ENCODE data around the gene NME5. TPM values are rescaled to one million over a fixed set of nuclear protein-coding genes. Genes with fewer than 3 reads are reported as not detected.

The NME5 gene
- total and polyA plus RNA-seq, 2 of the 8 experiments (the other 6 are each of a cell fraction or from before 2014, with no cell fraction given), result 0.48 to 0.89 TPM

GRCh38 chr5:138160706-138161105 lies 21.5 kb upstream of the NME5 start:
- H3K27ac ChIP-seq (ENCODE audit: low read depth, low read length), result no peak overlapping the region
- no peak overlapping the region for H3K14ac ChIP-seq (ENCODE audit: insufficient read length)
- H2BK15ac ChIP-seq (ENCODE audit: low read length), result no peak overlapping the region
- H3K9me3 ChIP-seq (ENCODE audit: insufficient read depth in 2 of 2, low read depth in 1 of 2, low read length in 1 of 2), result no peaks in the 10 kb centered on the region
- no peak overlapping the region for H2BK5ac ChIP-seq (ENCODE audit: low read depth, low read length)
- H2AFZ ChIP-seq (ENCODE audit: low read length), result no peak overlapping the region
- H3K56ac ChIP-seq (replicated peaks; ENCODE audit: insufficient read length, low read depth, low read length), result no peak overlapping the region
- H3K4me3 ChIP-seq (ENCODE audit: extremely low read depth in 1 of 4, insufficient read depth in 2 of 4, low read depth in 3 of 4, low read length in 4 of 4), result no peak overlapping the region
- no peak overlapping the region for H3K18ac ChIP-seq (ENCODE audit: extremely low read depth, low read length)
- ChIA-PET CTCF (ENCODE audit: partially characterized antibody) (no interaction called here), POLR2A (ENCODE audit: partially characterized antibody) (interaction anchor here (1.0 kb wide), 1 partner anchor 207 kb away, joined by 3 read pairs; no protein-coding TSS in a partner anchor)
- H4K8ac ChIP-seq (ENCODE audit: extremely low read depth, insufficient read depth, low read length), result no peak overlapping the region
- DNase-seq (ENCODE audit: low read depth in 1 of 2, low spot score in 2 of 2) (no peak), FAIRE-seq (no peak)
- H3K4me2 ChIP-seq (ENCODE audit: insufficient read depth in 1 of 2, low read depth in 2 of 2, low read length in 2 of 2), result no peak overlapping the region
- H2BK12ac ChIP-seq (ENCODE audit: low read depth, low read length), result no peak overlapping the region
- TF ChIP-seq RFX5 (IDR thresholded peaks at IDR 0.05; ENCODE audit: borderline replicate concordance, low read depth, low read length) (no peak), POU5F1 (IDR thresholded peaks at IDR 0.05; ENCODE audit: low read depth, low read length) (no peak), SIRT6 (IDR thresholded peaks at IDR 0.05; ENCODE audit: low read length) (no peak), TCF12 (IDR thresholded peaks at IDR 0.05; ENCODE audit: low read depth, low read length) (no peak)
- H3K36me3 ChIP-seq (ENCODE audit: control insufficient read depth in 2 of 4, insufficient read depth in 4 of 4, low read length in 3 of 4), result peaks cover 52 to 93% (median 81%) of the 10 kb centered on the region in 4 experiments
- no peak overlapping the region for H4K5ac ChIP-seq (ENCODE audit: insufficient read length, low read depth, low read length)
- no peak overlapping the region for H4K91ac ChIP-seq (replicated peaks; ENCODE audit: insufficient read length, low read length)
- peaks cover 0 to 9% of the 10 kb centered on the region in 2 experiments for H4K20me1 ChIP-seq (replicated peaks in 1 of 2; ENCODE audit: control insufficient read depth in 1 of 2, insufficient read depth in 2 of 2, low read length in 2 of 2)
- H2BK120ac ChIP-seq (replicated peaks; ENCODE audit: low read depth, low read length), result no peak overlapping the region
- 92% methylated on average over 4 of the region's 4 CpGs; no CpG with 5 or more reads in 1 of the 2 experiments for WGBS, 2 experiments (ENCODE audit: extremely low coverage in 1 of 2, insufficient coverage in 1 of 2, insufficient read length in 1 of 2, insufficient replicate concordance in 2 of 2, low coverage in 1 of 2, low lambda C conversion rate in 2 of 2, missing lambda C conversion rate in 1 of 2)
- no peaks in the 10 kb centered on the region for H3K79me1 ChIP-seq (ENCODE audit: low read depth, low read length)
- no peak overlapping the region for H2AK5ac ChIP-seq (ENCODE audit: low read depth, low read length)
- H3K23ac ChIP-seq (ENCODE audit: insufficient read length), result no peak overlapping the region
- no peak overlapping the region for H3K4ac ChIP-seq (replicated peaks; ENCODE audit: insufficient read length, low read depth, low read length)
- H2BK20ac ChIP-seq (ENCODE audit: low read length), result no peak overlapping the region
- no peaks in the 10 kb centered on the region; the same call in 1 of the 2 replicates for H3K23me2 ChIP-seq (ENCODE audit: low read depth, low read length)
- no peak overlapping the region for H3K9ac ChIP-seq (replicated peaks in 1 of 4; ENCODE audit: extremely low read depth in 1 of 4, low read depth in 3 of 4, low read length in 3 of 4)
- no peaks in the 10 kb centered on the region for H3K27me3 ChIP-seq (replicated peaks in 1 of 4; ENCODE audit: control insufficient read depth in 3 of 4, extremely low read depth in 1 of 4, insufficient read depth in 3 of 4, low read length in 3 of 4)
- no peaks in the 10 kb centered on the region for H3K4me1 ChIP-seq (replicated peaks in 1 of 4; ENCODE audit: control insufficient read depth in 3 of 4, insufficient read depth in 4 of 4, low read length in 3 of 4)
- no peaks in the 10 kb centered on the region for H3K79me2 ChIP-seq (ENCODE audit: control insufficient read depth in 1 of 2, insufficient read depth in 2 of 2, low read length in 2 of 2)

Measured in H1 (cell line).